ENCODE results near the gene PRSS58. TPM values are rescaled to one million over a fixed set of nuclear protein-coding genes. Genes with fewer than 3 reads are reported as not detected.

The PRSS58 gene
- total and polyA plus RNA-seq, 8 donors: not detected

DNA sequence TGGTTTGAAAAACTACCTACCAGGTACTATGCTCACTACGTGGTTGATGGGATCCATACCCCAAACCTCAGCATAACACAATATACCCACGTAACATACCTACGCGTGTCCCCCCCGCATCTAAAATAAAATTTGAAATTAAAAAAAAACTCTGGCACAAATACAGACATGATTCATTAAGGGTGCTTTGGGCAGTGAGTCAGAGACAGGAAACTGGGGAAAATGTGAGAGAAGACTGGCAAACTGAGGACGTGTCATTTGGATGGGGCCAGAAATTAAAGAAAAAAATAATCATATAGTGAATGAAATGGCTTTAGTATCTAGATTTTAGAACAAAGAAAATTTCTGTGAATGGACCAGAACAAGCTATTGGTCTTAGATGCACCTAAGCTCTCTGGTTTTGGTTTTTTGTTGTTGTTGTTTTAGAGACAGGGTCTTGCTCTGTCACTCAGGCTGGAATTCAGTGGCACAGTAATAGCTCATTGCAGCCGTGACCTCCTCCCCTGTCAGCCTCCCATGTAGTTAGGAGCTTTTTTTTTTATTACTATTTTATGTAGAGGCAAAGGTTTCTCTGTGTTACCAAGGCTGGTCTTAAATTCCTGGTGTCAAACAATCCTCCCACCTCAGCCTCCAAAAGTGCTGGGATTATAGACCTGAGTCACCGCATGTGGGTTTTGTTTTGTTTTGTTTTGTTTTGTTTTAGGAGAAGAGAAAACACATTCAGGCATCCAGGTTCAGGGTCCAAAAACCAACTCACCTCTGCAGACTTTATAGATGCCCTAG is 5.9 kb upstream of the PRSS58 start:
- H3K27me3 ChIP-seq: no peaks in the 10 kb centered on the region
- H3K4me3 ChIP-seq: no peak overlapping the region
- DNase-seq: no peak
- WGBS, 5 donors: 68 to 80% (median 72%) methylated on average over 8 of the region's 8 CpGs
- intact Hi-C loops (cut with DNase I; ENCODE audit: low total_unique reads): no loop called here
- H3K36me3 ChIP-seq: no peaks in the 10 kb centered on the region
- peaks cover 0 to 4% (median 0%) of the 10 kb centered on the region in 4 donors for H3K9me3 ChIP-seq
- H3K27ac ChIP-seq: no peak overlapping the region
- TF ChIP-seq EP300 (IDR thresholded peaks at IDR 0.05): no peak
- TF ChIP-seq POLR2AphosphoS5 (IDR thresholded peaks at IDR 0.05): no peak
- no peak for TF ChIP-seq POLR2A (IDR thresholded peaks at IDR 0.05)
- TF ChIP-seq, protein P1, sequence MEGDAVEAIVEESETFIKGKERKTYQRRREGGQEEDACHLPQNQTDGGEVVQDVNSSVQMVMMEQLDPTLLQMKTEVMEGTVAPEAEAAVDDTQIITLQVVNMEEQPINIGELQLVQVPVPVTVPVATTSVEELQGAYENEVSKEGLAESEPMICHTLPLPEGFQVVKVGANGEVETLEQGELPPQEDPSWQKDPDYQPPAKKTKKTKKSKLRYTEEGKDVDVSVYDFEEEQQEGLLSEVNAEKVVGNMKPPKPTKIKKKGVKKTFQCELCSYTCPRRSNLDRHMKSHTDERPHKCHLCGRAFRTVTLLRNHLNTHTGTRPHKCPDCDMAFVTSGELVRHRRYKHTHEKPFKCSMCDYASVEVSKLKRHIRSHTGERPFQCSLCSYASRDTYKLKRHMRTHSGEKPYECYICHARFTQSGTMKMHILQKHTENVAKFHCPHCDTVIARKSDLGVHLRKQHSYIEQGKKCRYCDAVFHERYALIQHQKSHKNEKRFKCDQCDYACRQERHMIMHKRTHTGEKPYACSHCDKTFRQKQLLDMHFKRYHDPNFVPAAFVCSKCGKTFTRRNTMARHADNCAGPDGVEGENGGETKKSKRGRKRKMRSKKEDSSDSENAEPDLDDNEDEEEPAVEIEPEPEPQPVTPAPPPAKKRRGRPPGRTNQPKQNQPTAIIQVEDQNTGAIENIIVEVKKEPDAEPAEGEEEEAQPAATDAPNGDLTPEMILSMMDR (IDR thresholded peaks at IDR 0.05): no peak
- H3K4me1 ChIP-seq: no peaks in the 10 kb centered on the region

DNA sequence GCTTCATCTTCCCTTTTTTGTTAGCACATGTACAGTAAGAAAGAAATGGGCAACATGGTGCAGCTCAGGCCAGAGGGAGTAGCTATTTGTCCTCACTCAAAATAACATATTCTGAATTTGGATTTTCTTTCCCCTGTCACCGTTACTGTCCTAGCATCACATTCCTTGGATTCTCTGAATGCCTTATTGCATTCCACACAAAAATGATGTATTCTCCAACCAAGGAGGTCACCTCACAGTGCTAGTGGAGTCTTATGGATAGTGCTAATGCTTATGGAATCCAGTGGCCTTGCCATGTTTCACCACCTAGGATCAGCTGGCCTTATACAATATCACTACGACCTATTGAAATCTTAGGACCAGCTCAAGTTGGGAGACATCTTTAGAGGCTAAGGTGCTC is 7.2 kb downstream of the PRSS58 start:
- Histone ChIP-seq H3K36me3 (no peaks in the 10 kb centered on the region), H3K4me1 (no peaks in the 10 kb centered on the region), H3K9me3 (no peaks in the 10 kb centered on the region), H3K4me3 (no peak overlapping the region), H3K27ac (no peak overlapping the region), H3K27me3 (no peaks in the 10 kb centered on the region)
- DNase-seq: no peak
- 67 to 88% (median 81%) methylated on average over 2 of the region's 2 CpGs for whole genome bisulfite sequencing, 5 donors
- intact Hi-C loops (cut with DNase I; ENCODE audit: low total_unique reads): no loop called here
- TF ChIP-seq POLR2A (IDR thresholded peaks at IDR 0.05) (no peak), POLR2AphosphoS5 (IDR thresholded peaks at IDR 0.05) (no peak), EP300 (IDR thresholded peaks at IDR 0.05) (no peak)
- TF ChIP-seq, protein P1 (IDR thresholded peaks at IDR 0.05): no peak

DNA sequence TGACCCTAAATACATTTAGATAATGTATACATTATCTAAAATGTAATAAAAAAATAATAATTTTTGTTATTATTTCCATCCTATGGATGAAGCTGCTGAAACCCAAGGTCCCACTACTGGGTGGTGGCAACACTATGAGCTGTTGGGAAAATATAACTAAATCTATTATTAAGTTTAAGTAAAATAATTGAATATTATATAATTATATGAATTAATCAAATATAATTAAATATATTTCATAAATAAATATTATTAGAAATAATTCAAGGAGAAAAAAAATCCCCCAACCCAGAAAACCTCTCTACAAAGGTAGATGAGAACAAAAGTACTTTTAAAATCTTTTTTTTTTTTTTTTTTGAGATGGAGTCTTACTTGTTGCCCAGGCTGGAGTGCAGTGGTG is 7.9 kb downstream of the PRSS58 start:
- intact Hi-C loops (cut with DNase I; ENCODE audit: low total_unique reads): no loop called here
- DNase-seq: no peak
- Histone ChIP-seq H3K4me1 (no peaks in the 10 kb centered on the region), H3K36me3 (no peaks in the 10 kb centered on the region), H3K27me3 (no peaks in the 10 kb centered on the region), H3K9me3 (no peaks in the 10 kb centered on the region), H3K27ac (no peak overlapping the region), H3K4me3 (no peak overlapping the region)
- TF ChIP-seq, protein P1 (IDR thresholded peaks at IDR 0.05): no peak
- TF ChIP-seq POLR2A (IDR thresholded peaks at IDR 0.05) (no peak), EP300 (IDR thresholded peaks at IDR 0.05) (no peak), POLR2AphosphoS5 (IDR thresholded peaks at IDR 0.05) (no peak)

DNA sequence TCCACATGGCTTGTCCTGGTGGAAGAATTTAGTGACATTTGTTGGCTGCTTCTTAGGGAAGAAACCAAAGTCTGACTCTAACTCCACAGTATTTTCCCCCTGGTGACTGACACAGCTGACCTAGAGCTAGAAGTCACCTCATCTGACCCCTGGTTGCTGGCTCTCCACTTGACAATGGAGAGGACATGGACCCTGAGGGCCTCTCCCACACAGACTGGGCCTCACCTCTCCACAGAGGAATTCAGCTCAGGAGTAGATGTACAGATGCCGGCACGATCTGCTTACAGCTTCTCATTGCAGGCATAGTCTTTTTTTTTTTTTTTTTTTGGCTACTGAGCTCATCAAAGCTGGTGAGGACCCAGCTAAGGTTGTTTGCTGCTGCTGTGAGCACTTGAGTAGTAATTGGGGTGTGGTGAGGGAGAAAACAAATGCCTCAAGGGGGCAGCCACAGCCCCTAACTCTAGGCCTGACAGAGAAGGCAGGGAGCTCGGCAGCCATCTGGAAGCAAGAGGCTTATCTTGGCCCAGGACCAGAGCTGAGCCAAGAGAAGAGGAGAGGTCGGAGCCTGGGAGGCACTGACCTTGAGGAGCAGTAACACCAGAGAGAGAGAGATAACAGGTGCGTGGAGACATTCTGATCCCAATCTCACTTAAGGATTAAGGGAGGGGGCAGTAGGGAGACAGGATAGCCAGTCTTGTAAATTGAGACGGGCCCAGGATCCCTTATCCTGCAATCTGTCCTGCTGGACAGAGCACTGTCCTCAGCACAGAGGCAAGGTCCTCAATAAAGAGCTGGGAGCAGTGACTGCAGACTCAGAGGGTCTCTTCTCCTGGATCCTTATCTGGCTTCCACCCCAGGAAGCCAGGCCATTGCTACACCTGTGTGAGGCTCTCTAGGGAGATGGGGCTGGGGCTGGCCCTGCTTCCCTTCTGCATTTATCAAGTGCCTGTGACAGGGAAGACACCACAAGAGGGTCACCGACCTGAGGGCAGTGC is 9.4 kb downstream of the PRSS58 start:
- H3K27ac ChIP-seq: no peak overlapping the region
- no peak overlapping the region for H3K4me3 ChIP-seq
- WGBS, 5 donors: 36 to 60% (median 45%) methylated on average over 7 of the region's 7 CpGs
- no peak for DNase-seq
- no peaks in the 10 kb centered on the region for H3K9me3 ChIP-seq
- no peaks in the 10 kb centered on the region for H3K27me3 ChIP-seq
- intact Hi-C loops (cut with DNase I; ENCODE audit: low total_unique reads): no loop called here
- H3K36me3 ChIP-seq: no peaks in the 10 kb centered on the region
- H3K4me1 ChIP-seq: no peaks in the 10 kb centered on the region
- TF ChIP-seq POLR2AphosphoS5 (IDR thresholded peaks at IDR 0.05): no peak
- TF ChIP-seq, protein P1 (IDR thresholded peaks at IDR 0.05): no peak
- no peak for TF ChIP-seq POLR2A (IDR thresholded peaks at IDR 0.05)
- no peak for TF ChIP-seq EP300 (IDR thresholded peaks at IDR 0.05)
